Activated gamma-delta T cell treated with anti-CD3 and anti-CD28 coated beads, Interleukin-2, amount 50 U/mL, for 16 hours (primary cell): ENCODE measurements around the gene ATP10B.
"Not testable (repeated sequence)": the region's sequence is repeated elsewhere in the genome, so short reads cannot be mapped to it uniquely, and the experiment has no call there.

Source experiments
- DNase-seq: peaks from one replicate; pipeline ENCODE4 v3.0.0-alpha.2; 2020; ENCODE audit warnings: low read depth

ATP10B gene

GRCh38 chr5:160831801-160832200 is 20.2 kb downstream of the ATP10B start:
- DNase-seq: no peak

GRCh38 chr5:160824301-160825001 is 27.6 kb downstream of the ATP10B start:
- DNase-seq: no peak

- DNase-seq: not testable (repeated sequence)
These were observed 39.0 kb downstream of the ATP10B start for GRCh38 chr5:160812996-160813395.

- no peak for DNase-seq
These were observed 46.6 kb downstream of the ATP10B start for GRCh38 chr5:160805376-160805775.

- no peak for DNase-seq
These were observed 49.4 kb downstream of the ATP10B start for GRCh38 chr5:160802592-160802991.

GRCh38 chr5:160800375-160801275 is 51.4 kb downstream of the ATP10B start:
- DNase-seq: no peak

GRCh38 chr5:160799184-160799583 is 52.8 kb downstream of the ATP10B start:
- no peak for DNase-seq

- DNase-seq: no peak
These were observed 55.0 kb downstream of the ATP10B start for GRCh38 chr5:160797020-160797419.

- no peak for DNase-seq
These were observed 58.5 kb downstream of the ATP10B start for GRCh38 chr5:160793530-160793899.

GRCh38 chr5:160792732-160793529 is 59.1 kb downstream of the ATP10B start:
- no peak for DNase-seq

- DNase-seq: no peak
These were observed 59.7 kb downstream of the ATP10B start for GRCh38 chr5:160792281-160792680.

GRCh38 chr5:160789219-160789859 is 62.7 kb downstream of the ATP10B start:
- no peak for DNase-seq

GRCh38 chr5:160788102-160788660 is 63.8 kb downstream of the ATP10B start:
- no peak for DNase-seq

- no peak for DNase-seq
These were observed 64.8 kb downstream of the ATP10B start for GRCh38 chr5:160787240-160787639.

- DNase-seq: no peak
These were observed 77.2 kb downstream of the ATP10B start for GRCh38 chr5:160774666-160775315.

- DNase-seq: no peak
These were observed 78.2 kb downstream of the ATP10B start for GRCh38 chr5:160773646-160774410.

- DNase-seq: no peak
These were observed 79.2 kb downstream of the ATP10B start for GRCh38 chr5:160772854-160773253.

GRCh38 chr5:160770718-160771117 is 81.3 kb downstream of the ATP10B start:
- DNase-seq: no peak

GRCh38 chr5:160769301-160769700 is 82.7 kb downstream of the ATP10B start:
- DNase-seq: no peak

GRCh38 chr5:160767062-160767461 is 84.9 kb downstream of the ATP10B start:
- no peak for DNase-seq
